ENCODE data around the gene SCFD2.

Gene SCFD2

GRCh38 chr4:53066155-53066554 is 299.7 kb downstream of the SCFD2 start:
- no peak for TF ChIP-seq CTCF (conservative IDR thresholded peaks at IDR 0.05; ENCODE audit: low read depth)
- POLR2A ChIA-PET (ENCODE audit: low non-redundant PET), result no interaction called here
- H3K27ac ChIP-seq, result no peak overlapping the region
- CTCF ChIA-PET, result no interaction called here
- DNase-seq (ENCODE audit: low spot score), result no peak

GRCh38 chr4:53064609-53065008 is 301.3 kb downstream of the SCFD2 start:
- H3K27ac ChIP-seq, result no peak overlapping the region
- no peak for DNase-seq (ENCODE audit: low spot score)
- POLR2A ChIA-PET (ENCODE audit: low non-redundant PET), result no interaction called here
- TF ChIP-seq CTCF (conservative IDR thresholded peaks at IDR 0.05; ENCODE audit: low read depth), result no peak
- CTCF ChIA-PET, result interaction anchor here (0.7 kb wide), 1 partner anchor 1381 kb away, joined by 3 read pairs; no protein-coding TSS in a partner anchor

DNA sequence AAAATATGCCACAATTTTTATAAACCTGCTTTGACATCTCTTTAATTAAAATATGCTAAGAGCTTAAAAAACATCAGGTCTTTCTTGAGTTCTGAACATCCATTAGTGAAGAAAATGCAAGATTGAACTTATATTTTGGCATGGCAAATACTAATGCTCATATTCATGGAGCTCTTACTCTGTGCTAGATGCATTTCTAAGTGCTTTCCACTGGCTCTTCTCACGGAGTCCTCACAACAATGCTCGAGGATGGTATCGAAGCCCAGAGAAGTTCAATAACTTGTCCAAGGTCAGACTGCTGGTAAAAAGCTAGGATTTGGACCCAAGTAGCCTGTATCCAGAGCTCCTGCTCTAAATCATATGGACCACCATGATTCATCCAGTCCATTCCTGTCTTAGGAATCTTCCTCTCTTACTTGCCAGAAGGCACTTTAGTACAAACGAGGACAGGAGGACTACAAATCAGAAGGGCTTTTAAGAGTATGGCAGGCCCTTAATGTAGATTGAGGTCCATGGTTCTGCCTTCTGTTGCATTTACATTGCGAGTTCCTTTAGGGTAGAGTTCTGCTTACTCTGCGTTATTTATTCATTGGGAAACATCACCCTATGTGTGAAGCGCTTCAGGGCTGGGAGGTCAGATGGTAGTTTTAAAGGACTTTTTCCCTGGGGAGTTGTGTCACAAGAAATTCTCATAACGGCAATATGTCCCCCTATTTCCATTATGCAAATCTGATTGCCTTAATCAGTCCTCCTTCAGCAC is 304.6 kb downstream of the SCFD2 start:
- ChIA-PET CTCF (no interaction called here), POLR2A (ENCODE audit: low non-redundant PET) (no interaction called here)
- H3K27ac ChIP-seq, result no peak overlapping the region
- TF ChIP-seq CTCF (conservative IDR thresholded peaks at IDR 0.05; ENCODE audit: low read depth), result no peak
- no peak for DNase-seq (ENCODE audit: low spot score)

- no peak for DNase-seq (ENCODE audit: low spot score)
- no peak for TF ChIP-seq CTCF (conservative IDR thresholded peaks at IDR 0.05; ENCODE audit: low read depth)
- ChIA-PET POLR2A (ENCODE audit: low non-redundant PET) (no interaction called here), CTCF (no interaction called here)
- no peak overlapping the region for H3K27ac ChIP-seq
Measured at GRCh38 chr4:53060278-53060677, 305.6 kb downstream of the SCFD2 start.

DNA sequence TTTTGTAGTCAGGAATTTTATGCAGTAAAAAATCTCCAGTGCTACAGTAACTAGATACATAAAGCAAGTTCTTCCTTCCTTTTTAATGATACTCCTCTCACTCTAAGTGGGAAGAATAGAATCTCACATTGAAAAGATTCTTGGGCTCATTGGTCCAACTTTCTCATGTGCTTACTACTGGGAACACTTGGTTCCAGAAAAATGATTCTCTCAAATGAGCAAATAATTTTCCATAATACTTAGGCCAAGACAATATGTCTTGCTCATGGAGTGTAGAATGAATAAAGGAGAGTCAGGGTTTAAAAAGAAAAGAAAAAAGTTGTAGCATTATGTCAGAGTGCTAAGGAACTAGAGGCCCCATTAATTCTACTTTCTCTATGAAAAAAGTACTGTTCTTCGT is 306.0 kb downstream of the SCFD2 start:
- DNase-seq (ENCODE audit: low spot score), result no peak
- POLR2A ChIA-PET (ENCODE audit: low non-redundant PET), result no interaction called here
- CTCF ChIA-PET, result no interaction called here
- H3K27ac ChIP-seq, result no peak overlapping the region
- TF ChIP-seq CTCF (conservative IDR thresholded peaks at IDR 0.05; ENCODE audit: low read depth), result no peak

- no peak for TF ChIP-seq CTCF (conservative IDR thresholded peaks at IDR 0.05; ENCODE audit: low read depth)
- ChIA-PET POLR2A (ENCODE audit: low non-redundant PET) (no interaction called here), CTCF (no interaction called here)
- no peak for DNase-seq (ENCODE audit: low spot score)
- H3K27ac ChIP-seq, result no peak overlapping the region
Measured at GRCh38 chr4:53059256-53059655, 306.6 kb downstream of the SCFD2 start.

Measured in RWPE1 (cell line).